ENCODE results near the gene INSRR. TPM values are rescaled to one million over a fixed set of nuclear protein-coding genes. Genes with fewer than 3 reads are reported as not detected.

The INSRR gene
- total and polyA plus RNA-seq, 2 of the 8 experiments (the other 6 are each of a cell fraction or from before 2014, with no cell fraction given) = 0.02 TPM; not detected in 1

DNA sequence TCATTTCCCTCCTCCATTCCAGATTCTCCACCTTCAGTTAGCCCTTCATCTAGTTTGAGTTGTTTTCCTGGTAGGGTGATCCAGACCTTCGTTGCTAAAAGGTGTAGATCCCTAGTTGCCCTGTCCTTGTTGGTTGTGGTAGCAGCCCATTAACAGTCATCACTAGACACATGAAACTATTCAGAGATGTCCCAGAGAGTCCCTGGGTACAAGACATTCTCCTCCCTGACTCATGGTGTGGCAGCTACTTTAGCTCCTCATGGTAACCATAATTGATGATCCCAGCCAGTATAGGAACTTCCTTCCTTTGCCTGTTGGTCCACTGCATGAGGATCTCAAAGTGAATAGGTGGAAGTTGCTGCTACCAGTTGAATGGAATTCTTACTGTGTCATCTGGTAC is 36.2 kb downstream of the INSRR start:
- POLR2A ChIA-PET (ENCODE audit: partially characterized antibody) = interaction anchor here (1.1 kb wide), 1 partner anchor 11 kb away, joined by 3 read pairs; no protein-coding TSS in a partner anchor
- no peak for TF ChIP-seq SUZ12 (IDR thresholded peaks at IDR 0.05; ENCODE audit: low read length)
- TF ChIP-seq SIRT6 (IDR thresholded peaks at IDR 0.05; ENCODE audit: low read length) = no peak
- TF ChIP-seq, protein P1, sequence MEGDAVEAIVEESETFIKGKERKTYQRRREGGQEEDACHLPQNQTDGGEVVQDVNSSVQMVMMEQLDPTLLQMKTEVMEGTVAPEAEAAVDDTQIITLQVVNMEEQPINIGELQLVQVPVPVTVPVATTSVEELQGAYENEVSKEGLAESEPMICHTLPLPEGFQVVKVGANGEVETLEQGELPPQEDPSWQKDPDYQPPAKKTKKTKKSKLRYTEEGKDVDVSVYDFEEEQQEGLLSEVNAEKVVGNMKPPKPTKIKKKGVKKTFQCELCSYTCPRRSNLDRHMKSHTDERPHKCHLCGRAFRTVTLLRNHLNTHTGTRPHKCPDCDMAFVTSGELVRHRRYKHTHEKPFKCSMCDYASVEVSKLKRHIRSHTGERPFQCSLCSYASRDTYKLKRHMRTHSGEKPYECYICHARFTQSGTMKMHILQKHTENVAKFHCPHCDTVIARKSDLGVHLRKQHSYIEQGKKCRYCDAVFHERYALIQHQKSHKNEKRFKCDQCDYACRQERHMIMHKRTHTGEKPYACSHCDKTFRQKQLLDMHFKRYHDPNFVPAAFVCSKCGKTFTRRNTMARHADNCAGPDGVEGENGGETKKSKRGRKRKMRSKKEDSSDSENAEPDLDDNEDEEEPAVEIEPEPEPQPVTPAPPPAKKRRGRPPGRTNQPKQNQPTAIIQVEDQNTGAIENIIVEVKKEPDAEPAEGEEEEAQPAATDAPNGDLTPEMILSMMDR (IDR thresholded peaks at IDR 0.05; ENCODE audit: control extremely low read depth in 1 of 3, insufficient read depth in 1 of 3, low read depth in 1 of 3, low read length in 3 of 3) = no peak
- TF ChIP-seq SIX5 (IDR thresholded peaks at IDR 0.05; ENCODE audit: low read depth, low read length) = no peak
- TF ChIP-seq KDM1A (IDR thresholded peaks at IDR 0.05; ENCODE audit: borderline replicate concordance, low read length) = no peak
- no peak for TF ChIP-seq HDAC6 (IDR thresholded peaks at IDR 0.05; ENCODE audit: low read depth, low read length)
- TF ChIP-seq SAP30 (IDR thresholded peaks at IDR 0.05; ENCODE audit: insufficient read depth, insufficient replicate concordance, low read length) = no peak
- no peak for TF ChIP-seq CBX5 (IDR thresholded peaks at IDR 0.05; ENCODE audit: low read depth, low read length)
- TF ChIP-seq GTF2F1 (IDR thresholded peaks at IDR 0.05; ENCODE audit: borderline replicate concordance, low read depth, low read length) = no peak
- TF ChIP-seq CBX8 (IDR thresholded peaks at IDR 0.05; ENCODE audit: borderline replicate concordance, low read depth, low read length) = no peak
- TF ChIP-seq FOSL1 (IDR thresholded peaks at IDR 0.05; ENCODE audit: insufficient read depth, low read depth, low read length) = no peak

More for the DNA sequence above, 36.2 kb downstream of the INSRR start:
- Histone ChIP-seq H3K4me2 (ENCODE audit: insufficient read depth in 1 of 2, low read depth in 2 of 2, low read length in 2 of 2) (no peak overlapping the region), H2BK12ac (ENCODE audit: low read depth, low read length) (no peak overlapping the region), H3K9me3 (ENCODE audit: insufficient read depth in 2 of 2, low read depth in 1 of 2, low read length in 1 of 2) (no peaks in the 10 kb centered on the region), H2AK5ac (ENCODE audit: low read depth, low read length) (no peak overlapping the region), H3K4ac (replicated peaks; ENCODE audit: insufficient read length, low read depth, low read length) (no peak overlapping the region), H3K23me2 (ENCODE audit: low read depth, low read length) (no peaks in the 10 kb centered on the region; the same call in 1 of the 2 replicates), H3K4me1 (replicated peaks in 1 of 4; ENCODE audit: control insufficient read depth in 3 of 4, insufficient read depth in 4 of 4, low read length in 3 of 4) (no peaks in the 10 kb centered on the region), H3K14ac (ENCODE audit: insufficient read length) (no peak overlapping the region), H3K79me2 (ENCODE audit: control insufficient read depth in 1 of 2, insufficient read depth in 2 of 2, low read length in 2 of 2) (no peaks in the 10 kb centered on the region), H3K4me3 (ENCODE audit: extremely low read depth in 1 of 4, insufficient read depth in 2 of 4, low read depth in 3 of 4, low read length in 4 of 4) (no peak overlapping the region), H3K23ac (ENCODE audit: insufficient read length) (no peak overlapping the region), H3K9ac (replicated peaks in 1 of 4; ENCODE audit: extremely low read depth in 1 of 4, low read depth in 3 of 4, low read length in 3 of 4) (no peak overlapping the region), H4K20me1 (replicated peaks in 1 of 2; ENCODE audit: control insufficient read depth in 1 of 2, insufficient read depth in 2 of 2, low read length in 2 of 2) (no peaks in the 10 kb centered on the region), H2BK120ac (replicated peaks; ENCODE audit: low read depth, low read length) (no peak overlapping the region), H4K8ac (ENCODE audit: extremely low read depth, insufficient read depth, low read length) (no peak overlapping the region), H3K36me3 (ENCODE audit: control insufficient read depth in 2 of 4, insufficient read depth in 4 of 4, low read length in 3 of 4) (no peaks in the 10 kb centered on the region), H4K91ac (replicated peaks; ENCODE audit: insufficient read length, low read length) (no peak overlapping the region), H3K56ac (replicated peaks; ENCODE audit: insufficient read length, low read depth, low read length) (no peak overlapping the region), H3K27ac (ENCODE audit: low read depth, low read length) (no peak overlapping the region), H2BK20ac (ENCODE audit: low read length) (no peak overlapping the region), H2AFZ (ENCODE audit: low read length) (no peak overlapping the region), H3K27me3 (replicated peaks in 1 of 4; ENCODE audit: control insufficient read depth in 3 of 4, extremely low read depth in 1 of 4, insufficient read depth in 3 of 4, low read length in 3 of 4) (peaks cover 1 to 5% (median 3%) of the 10 kb centered on the region in 4 experiments; a peak in 4 of 7 replicates), H2BK15ac (ENCODE audit: low read length) (no peak overlapping the region), H3K79me1 (ENCODE audit: low read depth, low read length) (no peaks in the 10 kb centered on the region), H2BK5ac (ENCODE audit: low read depth, low read length) (no peak overlapping the region), H3K18ac (ENCODE audit: extremely low read depth, low read length) (no peak overlapping the region), H4K5ac (ENCODE audit: insufficient read length, low read depth, low read length) (no peak overlapping the region)
- CTCF ChIA-PET (ENCODE audit: partially characterized antibody) = interaction anchor here (0.7 to 22.0 kb wide), 12 partner anchors 10 to 96 kb away, joined by 3 to 491 read pairs (median 4); partner anchors contain the start of genes ISG20L2, METTL25B and SH2D2A
- DNase-seq (ENCODE audit: low read depth in 1 of 2, low spot score in 2 of 2) (no peak), FAIRE-seq (no peak)
- WGBS, 2 experiments (ENCODE audit: extremely low coverage in 1 of 2, insufficient coverage in 1 of 2, insufficient read length in 1 of 2, insufficient replicate concordance in 2 of 2, low coverage in 1 of 2, low lambda C conversion rate in 2 of 2, missing lambda C conversion rate in 1 of 2) = 94% methylated on average over 1 of the region's 1 CpG; no CpG with 5 or more reads in 1 of the 2 experiments
